ENCODE results near the gene DGLUCY. TPM values are rescaled to one million over a fixed set of nuclear protein-coding genes. Genes with fewer than 3 reads are reported as not detected.
A peak's percentile ranks its signal among the peaks of the same experiment; 100 is the strongest.

DGLUCY gene
- total RNA-seq, 1 donor from 2014 or later, result 15.6 TPM

DNA sequence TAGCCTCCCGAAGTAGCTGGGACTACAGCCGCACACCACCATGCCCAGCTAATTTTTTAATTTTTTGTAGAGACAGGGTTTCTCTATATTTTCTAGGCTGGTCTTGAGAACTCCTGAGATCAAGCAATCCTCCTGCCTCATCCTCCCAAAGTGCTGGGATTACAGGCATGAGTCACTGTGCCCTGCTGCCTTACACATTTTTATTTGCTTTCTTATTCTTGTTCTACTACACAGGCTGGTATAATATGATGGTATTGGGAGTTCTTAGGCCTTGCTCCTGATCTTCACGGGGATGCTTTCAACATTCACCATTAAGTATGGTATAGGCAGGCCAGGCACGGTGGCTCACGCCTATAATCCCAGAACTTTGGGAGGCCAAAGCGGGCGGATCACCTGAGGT, 21.2 kb downstream of the DGLUCY start:
- no peak for TF ChIP-seq CTCF (conservative IDR thresholded peaks at IDR 0.05)
- peaks cover 2% of the 10 kb centered on the region for H3K36me3 Mint-ChIP-seq (ENCODE audit: low read depth)
- no peaks in the 10 kb centered on the region for H3K9me3 Mint-ChIP-seq
- no peaks in the 10 kb centered on the region for H3K27me3 Mint-ChIP-seq (ENCODE audit: low read depth)
- no peak overlapping the region for H3K27ac Mint-ChIP-seq (ENCODE audit: unreplicated experiment)
- DNase-seq (ENCODE audit: low read depth, low spot score), result no peak
- no peak overlapping the region for H3K4me3 Mint-ChIP-seq
- no peaks in the 10 kb centered on the region for H3K4me1 Mint-ChIP-seq

- no peak overlapping the region for H3K4me3 Mint-ChIP-seq
- no peaks in the 10 kb centered on the region for H3K27me3 Mint-ChIP-seq (ENCODE audit: low read depth)
- no peak overlapping the region for H3K27ac Mint-ChIP-seq (ENCODE audit: unreplicated experiment)
- no peak for DNase-seq (ENCODE audit: low read depth, low spot score)
- no peaks in the 10 kb centered on the region for H3K4me1 Mint-ChIP-seq
- TF ChIP-seq CTCF (conservative IDR thresholded peaks at IDR 0.05), result peak; percentile 55
- H3K36me3 Mint-ChIP-seq (ENCODE audit: low read depth), result peaks cover 1% of the 10 kb centered on the region
- H3K9me3 Mint-ChIP-seq, result no peaks in the 10 kb centered on the region
Observed at GRCh38 chr14:91138511-91139359, 24.9 kb downstream of the DGLUCY start.

DNA sequence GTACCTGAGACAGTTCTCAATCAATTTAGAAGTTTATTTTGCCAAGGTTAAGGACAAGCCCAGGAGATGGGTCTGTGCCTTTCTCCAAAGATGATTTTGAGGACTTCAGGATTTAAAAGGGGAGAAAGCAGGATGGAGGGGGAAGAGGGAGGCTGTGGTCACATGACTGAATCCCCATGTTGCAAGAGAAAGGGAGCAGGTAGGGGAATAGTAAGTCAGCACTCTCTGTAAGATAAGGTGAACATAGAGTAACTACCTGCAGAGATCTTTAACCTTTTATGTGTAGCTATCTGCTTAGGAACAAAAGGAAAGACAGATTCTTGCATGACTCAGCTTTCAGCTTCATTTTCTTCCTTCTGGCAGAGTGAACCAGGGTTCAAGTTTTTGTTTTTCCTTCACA, 25.9 kb downstream of the DGLUCY start:
- DNase-seq (ENCODE audit: low read depth, low spot score), result no peak
- H3K27ac Mint-ChIP-seq (ENCODE audit: unreplicated experiment), result peak overlapping the region; percentile 36
- H3K9me3 Mint-ChIP-seq, result no peaks in the 10 kb centered on the region
- TF ChIP-seq CTCF (conservative IDR thresholded peaks at IDR 0.05), result no peak
- H3K27me3 Mint-ChIP-seq (ENCODE audit: low read depth), result no peaks in the 10 kb centered on the region
- peaks cover 5% of the 10 kb centered on the region for H3K4me1 Mint-ChIP-seq
- no peak overlapping the region for H3K4me3 Mint-ChIP-seq
- H3K36me3 Mint-ChIP-seq (ENCODE audit: low read depth), result no peaks in the 10 kb centered on the region

GRCh38 chr14:91140672-91141071, 26.8 kb downstream of the DGLUCY start:
- DNase-seq (ENCODE audit: low read depth, low spot score), result no peak
- peaks cover 5% of the 10 kb centered on the region for H3K4me1 Mint-ChIP-seq
- H3K4me3 Mint-ChIP-seq, result no peak overlapping the region
- peak; percentile 55 for TF ChIP-seq CTCF (conservative IDR thresholded peaks at IDR 0.05)
- no peaks in the 10 kb centered on the region for H3K36me3 Mint-ChIP-seq (ENCODE audit: low read depth)
- H3K27me3 Mint-ChIP-seq (ENCODE audit: low read depth), result no peaks in the 10 kb centered on the region
- no peaks in the 10 kb centered on the region for H3K9me3 Mint-ChIP-seq
- H3K27ac Mint-ChIP-seq (ENCODE audit: unreplicated experiment), result no peak overlapping the region

DNA sequence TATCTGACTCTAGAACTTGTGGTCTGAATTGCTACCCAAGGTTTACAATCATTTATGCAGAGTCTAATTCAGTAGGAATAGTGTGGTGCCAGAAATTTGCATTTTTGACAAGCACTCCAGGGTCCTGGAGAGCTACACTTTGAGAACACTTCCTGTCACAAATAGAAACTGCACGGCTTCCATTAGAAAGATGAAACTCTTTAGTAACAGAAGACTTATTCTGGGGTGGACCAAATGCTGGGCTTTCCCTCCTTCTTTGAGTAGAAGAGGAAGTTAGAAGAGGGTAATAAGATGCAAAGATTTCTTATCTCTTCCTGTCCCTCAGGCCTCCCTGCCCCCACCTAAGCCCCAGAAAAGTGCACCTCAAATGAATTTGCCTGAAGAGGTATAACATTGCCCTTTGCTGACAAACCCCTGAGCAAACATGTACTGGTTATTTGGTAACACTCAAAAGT, 28.4 kb downstream of the DGLUCY start:
- Mint-ChIP-seq H3K9me3 (no peaks in the 10 kb centered on the region), H3K4me3 (no peak overlapping the region), H3K36me3 (ENCODE audit: low read depth) (no peaks in the 10 kb centered on the region), H3K27me3 (ENCODE audit: low read depth) (no peaks in the 10 kb centered on the region), H3K27ac (ENCODE audit: unreplicated experiment) (no peak overlapping the region), H3K4me1 (peaks cover 5% of the 10 kb centered on the region)
- no peak for TF ChIP-seq CTCF (conservative IDR thresholded peaks at IDR 0.05)
- no peak for DNase-seq (ENCODE audit: low read depth, low spot score)
